Uterus (tissue), 2 donors: Measurements from ENCODE around the gene CITED4.

ENCODE experiments used
- CTCF ChIP-seq, 4 experiments: fragments of 200-600 bp in 2 of 4; fragments of 450-650 bp in 2 of 4; sonication (generic) in 2 of 4; IDR thresholded peaks; one replicate each; pipeline ENCODE4 v1.5.1; 2016 to 2019; ENCODE audit warnings: antibody characterized with exemption in 4 of 4, mild to moderate bottlenecking in 2 of 4, moderate library complexity in 1 of 4
- POLR2A ChIP-seq, 2 donors: fragments of 450-650 bp; IDR thresholded peaks; one replicate each; pipeline ENCODE4 v1.6.1; 2016; ENCODE audit warnings: antibody characterized with exemption in 2 of 2, mild to moderate bottlenecking in 1 of 2, moderate library complexity in 1 of 2

- TF ChIP-seq CTCF (IDR thresholded peaks at IDR 0.05) (no peak), POLR2A (IDR thresholded peaks at IDR 0.05) (no peak)
These were observed 40.0 kb upstream of the CITED4 start for GRCh38 chr1:40901886-40902852.
